Measurements from ENCODE around the gene FAM219A.

Gene FAM219A

GRCh38 chr9:34349324-34349723 lies 109.0 kb downstream of the FAM219A start:
- no peak for DNase-seq (ENCODE audit: low read depth in 2 of 2)

Measured in stimulated activated CD4-positive, alpha-beta T cell treated with anti-CD3 and anti-CD28 coated beads, Interleukin-1b, Interleukin-23, amount 100 ng/mL, for 1 hour (primary cell).